NCI-H748 (cell line): ENCODE results near the gene ABCA5.
"Not testable (repeated sequence)": the region's sequence is repeated elsewhere in the genome, so short reads cannot be mapped to it uniquely, and the experiment has no call there.

Experiments used
- DNase-seq: peaks from one replicate; lab custom pipeline; 2025; ENCODE audit not compliant: unreplicated experiment; lab: John Stamatoyannopoulos, UW

Gene ABCA5

DNA sequence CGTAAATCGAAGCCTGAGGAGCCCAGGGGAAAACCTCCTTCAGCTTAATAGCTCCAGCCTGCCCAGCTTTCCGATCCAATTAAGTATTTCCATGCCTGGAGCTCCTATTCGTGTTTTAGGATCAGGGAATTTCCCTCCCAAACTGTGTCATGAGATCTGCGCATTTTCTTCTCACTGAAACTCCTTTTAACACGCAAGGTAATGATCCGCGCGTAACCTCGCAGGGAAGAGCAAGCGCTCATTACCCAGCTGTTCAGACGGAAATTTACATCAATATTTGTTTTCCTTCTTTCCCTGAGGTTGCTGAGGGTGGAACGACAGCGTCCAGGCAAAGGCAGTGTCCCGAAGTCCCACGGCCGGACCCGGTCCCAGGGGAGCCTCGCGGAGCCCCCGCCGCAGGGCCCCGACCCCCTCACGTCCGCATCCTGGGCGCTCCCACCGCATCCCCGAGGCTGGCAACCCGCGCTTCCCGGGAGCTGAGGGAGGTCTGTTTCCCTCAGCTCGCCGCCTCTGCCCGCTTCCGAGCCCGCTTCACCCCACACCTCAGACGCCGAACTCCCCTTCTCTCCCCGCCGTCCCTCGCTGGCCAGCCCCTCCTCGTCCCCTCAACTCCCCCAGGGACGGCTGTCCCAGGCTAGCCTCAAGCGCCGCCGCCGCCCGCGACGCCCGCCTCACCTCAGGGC, 415 bp downstream of the ABCA5 start:
- peak; percentile 63 for DNase-seq

DNA sequence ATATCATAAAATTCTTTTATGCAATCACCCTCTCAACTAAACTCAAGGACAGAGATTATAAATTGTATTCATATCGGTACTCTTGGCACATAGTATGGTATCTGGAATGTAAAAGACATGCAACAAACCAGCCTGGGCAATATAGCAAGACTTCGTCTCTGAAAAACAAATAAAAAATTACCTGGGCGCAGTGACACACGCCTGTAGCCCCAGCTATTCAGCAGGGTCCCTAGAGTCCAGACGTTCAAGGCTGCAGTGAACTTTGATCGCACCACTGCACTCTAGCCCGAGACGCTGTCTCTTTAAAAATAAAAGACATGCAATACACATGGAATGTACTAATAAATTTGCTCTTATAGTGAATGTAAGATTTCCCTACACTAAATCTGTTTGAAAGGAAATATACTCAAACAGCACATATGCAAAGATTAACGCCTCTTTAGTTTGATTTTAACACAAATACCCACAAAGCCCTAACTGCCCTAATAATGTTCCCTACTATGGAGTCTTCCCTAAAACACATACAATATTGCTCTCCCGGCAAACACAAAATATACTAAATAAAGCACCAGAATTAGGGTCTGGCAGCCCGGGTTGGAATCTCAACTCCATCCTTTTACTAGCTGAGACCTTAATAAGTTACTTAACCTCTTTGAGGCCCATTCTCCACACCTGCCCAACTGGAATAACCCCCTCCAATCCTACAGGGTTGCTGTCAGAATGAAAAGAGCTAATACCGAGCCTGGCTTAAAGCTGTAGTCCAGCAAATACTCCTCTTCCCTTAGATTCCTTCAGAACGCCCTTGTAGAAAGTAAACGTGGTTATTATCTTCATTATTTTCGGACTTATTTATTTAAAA, 1.2 kb downstream of the ABCA5 start:
- DNase-seq = peak; percentile 44

GRCh38 chr17:69323806-69324205, 3.1 kb downstream of the ABCA5 start:
- no peak for DNase-seq

- no peak for DNase-seq
These were observed 6.1 kb downstream of the ABCA5 start for GRCh38 chr17:69320908-69321238.

- no peak for DNase-seq
These were observed 6.6 kb downstream of the ABCA5 start for GRCh38 chr17:69320210-69320907.

DNA sequence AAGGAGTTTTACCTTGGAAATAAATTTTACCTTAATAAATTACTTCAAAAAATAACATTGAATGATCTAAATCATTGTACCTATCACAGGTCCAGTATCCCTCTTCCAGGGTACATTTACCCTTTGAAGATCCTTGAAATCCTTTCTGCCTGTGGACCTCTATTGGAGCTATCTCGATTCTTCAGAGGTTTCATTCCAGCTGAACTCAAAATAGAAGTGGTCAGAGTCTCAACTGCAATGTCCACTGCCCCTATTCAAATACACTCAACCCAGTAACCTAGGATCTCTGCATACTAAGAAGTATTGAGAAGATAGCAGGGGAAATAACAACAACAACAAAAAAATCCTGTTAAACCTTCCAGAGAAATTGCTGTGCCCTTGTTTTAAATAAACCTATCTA, 9.3 kb downstream of the ABCA5 start:
- DNase-seq = no peak

DNA sequence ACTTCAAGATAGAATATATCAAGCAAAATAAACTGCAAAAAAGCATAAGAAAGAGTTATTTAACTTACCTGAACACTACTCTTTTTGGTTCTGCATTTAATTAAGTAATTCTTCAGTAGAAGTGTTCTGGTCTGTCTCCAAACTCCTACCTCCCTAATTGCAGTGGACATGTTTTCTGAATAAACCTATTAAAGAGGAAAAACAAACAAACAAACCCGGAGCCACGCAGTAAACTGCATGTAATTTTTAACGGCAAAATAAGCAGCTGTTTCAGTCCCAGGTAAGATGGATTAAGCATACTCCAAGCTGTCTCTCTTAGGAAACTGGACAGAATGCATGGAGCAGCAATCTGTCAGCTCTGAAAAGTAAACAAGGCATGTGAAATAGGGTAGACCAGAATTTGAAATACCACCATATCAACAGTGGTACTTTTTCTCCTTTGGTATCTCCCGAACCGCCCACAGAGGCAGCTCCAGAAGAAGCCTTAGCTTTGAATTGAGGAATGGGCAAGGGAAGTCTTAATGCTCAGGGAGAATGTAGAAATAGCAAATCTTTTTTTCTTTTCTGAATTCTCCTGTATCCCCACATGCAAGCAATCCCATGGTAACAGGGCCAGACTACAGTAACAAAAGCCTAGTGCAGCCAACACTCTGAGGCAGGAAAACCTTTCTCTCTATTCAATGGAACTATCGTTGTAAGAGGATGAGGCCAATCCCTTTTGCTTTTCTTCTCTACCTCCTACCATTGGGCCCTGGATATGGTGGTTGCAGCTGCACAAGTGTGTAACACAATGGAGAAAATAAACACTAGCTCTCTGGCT, 12.5 kb downstream of the ABCA5 start:
- DNase-seq = peak; percentile 86

DNA sequence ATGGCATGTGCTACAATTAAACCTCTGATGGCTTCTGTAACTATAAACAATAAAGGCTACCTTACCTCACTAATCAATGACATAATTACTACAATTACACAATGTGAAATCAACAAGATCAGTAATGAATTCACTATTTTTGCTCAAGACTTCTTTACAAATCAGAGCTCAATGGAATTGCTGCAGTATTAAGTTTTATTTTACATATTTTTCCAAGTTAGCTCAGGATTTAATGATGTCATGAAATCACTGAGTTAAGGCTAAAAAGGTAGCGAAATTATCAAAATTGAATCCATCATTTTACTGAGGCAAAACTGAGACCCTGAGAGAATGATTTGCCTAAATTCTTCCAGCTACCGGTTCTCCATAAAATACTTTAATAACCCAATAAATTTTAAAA, 21.8 kb downstream of the ABCA5 start:
- no peak for DNase-seq

DNA sequence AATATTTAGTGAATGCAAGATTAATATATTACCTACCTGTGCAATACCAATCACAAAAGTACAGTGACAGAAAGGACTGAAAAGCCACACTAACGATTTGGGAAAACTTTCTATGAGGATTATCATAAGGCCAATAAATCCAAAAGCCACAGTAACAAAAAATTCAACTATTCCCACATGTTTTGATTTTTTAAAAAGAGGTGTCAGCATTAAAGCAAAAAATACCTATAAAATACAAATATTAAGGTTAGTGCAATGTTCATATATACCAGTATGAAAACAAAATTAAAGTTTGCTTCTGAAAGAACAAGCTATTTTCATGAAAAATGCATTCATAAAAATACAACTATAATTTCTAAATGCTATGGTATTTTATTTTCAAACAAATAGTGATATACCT, 24.3 kb downstream of the ABCA5 start:
- no peak for DNase-seq

- DNase-seq = no peak
These were observed 26.7 kb downstream of the ABCA5 start for GRCh38 chr17:69300222-69300621.

DNA sequence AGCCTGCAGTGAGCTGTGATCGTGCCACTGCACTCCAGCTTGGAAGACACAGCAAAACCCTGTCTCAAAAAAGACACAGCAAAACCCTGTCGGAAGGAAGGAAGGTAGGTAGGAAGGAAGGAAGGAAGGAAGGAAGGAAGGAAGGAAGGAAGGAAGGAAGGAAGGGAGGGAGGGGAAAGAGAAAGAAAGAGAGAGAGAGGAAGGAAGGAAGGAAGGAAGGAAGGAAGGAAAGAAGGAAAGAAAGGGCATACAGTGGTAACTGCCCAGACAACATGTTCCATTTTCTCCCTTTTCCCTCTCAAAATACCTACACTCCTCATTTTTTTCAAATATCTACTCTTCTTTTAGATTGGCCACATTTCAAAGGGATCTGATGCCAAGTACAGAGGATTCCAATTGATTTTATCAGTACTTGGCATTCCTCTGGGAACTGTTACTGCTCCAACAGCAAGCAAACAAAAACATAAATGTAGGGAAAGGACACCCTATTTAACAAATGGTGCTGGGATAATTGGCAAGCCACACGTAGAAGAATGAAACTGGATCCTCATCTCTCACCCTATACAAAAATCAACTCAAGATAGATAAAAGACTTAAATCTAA, 28.7 kb downstream of the ABCA5 start:
- DNase-seq = not testable (repeated sequence)

DNA sequence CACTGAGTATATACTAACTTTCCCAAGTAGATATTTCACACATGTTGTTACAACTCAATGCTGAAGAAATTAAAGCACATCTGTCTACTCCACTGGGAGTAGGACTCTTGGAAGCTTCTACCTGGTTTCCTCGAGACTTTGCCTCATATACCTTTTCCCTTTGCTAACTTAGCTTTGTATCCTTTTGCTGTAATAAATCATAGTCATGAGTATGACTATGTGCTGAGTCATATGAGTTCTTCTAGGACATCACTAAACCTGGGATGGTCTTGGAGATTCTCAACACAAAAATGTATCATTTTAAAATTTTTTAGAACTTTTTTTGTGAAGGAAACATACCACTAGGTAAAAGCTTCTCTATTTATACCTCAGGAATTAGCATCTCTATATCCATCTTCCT, 39.8 kb downstream of the ABCA5 start:
- DNase-seq = no peak

DNA sequence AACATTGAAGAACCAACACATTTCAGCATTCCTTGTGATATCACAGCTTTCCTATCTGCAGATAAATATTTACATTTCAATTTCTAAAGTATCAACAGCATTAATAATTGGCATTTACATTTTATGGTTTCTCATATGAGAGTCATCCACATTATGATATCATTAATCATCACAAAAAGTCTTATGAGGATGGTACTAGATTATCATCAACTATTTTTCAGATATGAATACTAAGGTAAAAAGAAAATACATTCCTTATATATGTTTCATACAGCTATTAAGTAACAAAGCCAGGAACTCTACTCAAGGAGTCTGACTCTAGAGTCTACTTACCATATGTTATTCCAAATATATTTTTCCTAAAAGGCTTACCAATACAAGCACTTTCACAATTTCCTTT, 40.7 kb downstream of the ABCA5 start:
- DNase-seq = no peak

DNA sequence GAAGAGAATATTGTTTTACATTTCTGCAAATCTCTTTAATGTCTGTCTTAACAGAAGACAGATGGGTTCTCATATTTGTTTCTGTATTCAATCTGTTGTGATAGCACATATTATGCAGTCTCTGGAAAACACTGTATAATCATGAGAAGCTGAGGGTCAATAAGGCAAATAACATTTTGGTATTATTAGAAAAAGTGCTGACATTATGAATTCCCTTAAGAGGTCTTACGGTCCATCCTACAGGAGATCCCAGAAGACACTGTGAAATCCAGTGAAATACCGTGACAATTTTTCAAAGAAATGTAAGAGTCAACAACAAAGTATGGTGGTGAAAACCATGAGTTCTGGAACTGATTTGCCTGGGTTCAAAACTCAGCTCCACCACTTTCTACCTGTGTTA, 42.3 kb downstream of the ABCA5 start:
- DNase-seq = no peak

DNA sequence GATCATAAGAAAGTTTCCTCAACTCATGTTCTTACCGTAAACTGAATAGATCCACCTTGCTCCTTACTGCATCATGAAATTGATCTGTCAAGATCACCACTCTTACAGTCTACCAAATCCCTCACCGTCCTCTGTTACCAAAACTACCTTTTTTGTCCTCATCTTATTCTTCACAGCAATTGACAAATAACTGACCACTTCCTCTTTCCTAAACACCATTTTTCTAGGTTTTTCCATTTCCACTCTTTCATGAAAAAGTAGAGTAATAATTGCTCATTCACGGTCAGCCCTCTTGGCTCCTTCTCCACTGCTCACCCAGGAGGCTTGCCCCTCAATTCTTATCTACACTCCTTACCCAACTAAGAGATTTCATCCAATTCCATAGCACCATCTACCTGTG, 44.9 kb downstream of the ABCA5 start:
- no peak for DNase-seq

DNA sequence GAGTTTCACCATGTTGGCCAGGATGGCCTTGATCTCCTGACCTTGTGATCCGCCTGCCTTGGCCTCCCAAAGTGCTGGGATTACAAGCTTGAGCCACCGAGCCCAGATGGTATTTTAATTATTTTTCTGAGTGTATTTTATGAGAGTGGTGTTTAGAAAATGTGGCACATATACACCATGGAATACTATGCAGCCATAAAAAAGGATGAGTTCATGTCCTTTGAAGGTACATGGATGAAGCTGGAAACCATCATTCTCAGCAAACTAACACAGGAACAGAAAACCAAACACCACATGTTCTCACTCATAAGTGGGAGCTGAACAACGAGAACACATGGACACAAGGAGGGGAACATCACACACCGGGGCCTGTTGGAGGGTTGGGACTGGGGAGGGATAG, 50.7 kb downstream of the ABCA5 start:
- not testable (repeated sequence) for DNase-seq

DNA sequence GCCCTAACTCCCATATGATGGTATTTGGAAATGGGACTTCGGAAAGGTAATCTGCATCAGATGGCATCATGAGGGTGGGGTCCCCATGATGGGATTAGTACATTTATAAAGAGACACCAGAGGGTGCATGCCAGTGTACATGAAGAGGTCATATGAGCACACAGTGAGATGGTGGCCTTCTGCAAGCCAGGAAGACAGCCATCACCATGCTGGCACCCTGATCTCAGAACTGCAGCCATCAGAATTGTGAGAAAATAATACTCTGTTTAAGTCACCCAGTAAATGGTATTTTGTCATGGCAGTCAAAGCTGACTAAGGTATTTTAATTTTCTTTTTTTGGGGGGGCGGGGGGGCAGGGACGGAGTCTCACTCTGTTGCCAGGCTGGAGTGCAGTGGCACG, 51.2 kb downstream of the ABCA5 start:
- no peak for DNase-seq

- no peak for DNase-seq
These were observed 55.9 kb downstream of the ABCA5 start for GRCh38 chr17:69271023-69271422.

GRCh38 chr17:69269131-69269998, 57.6 kb downstream of the ABCA5 start:
- no peak for DNase-seq

- no peak for DNase-seq
These were observed 58.4 kb downstream of the ABCA5 start for GRCh38 chr17:69268543-69269014.
